GM12864 (cell line): ENCODE measurements around the gene GRIN2A.

Source experiments
- DNase-seq: peaks from one replicate; pipeline ENCODE4 v3.0.0-alpha.2; 2011; ENCODE audit warnings: low read depth
- H3K4me3 ChIP-seq: 2 replicates; pipeline ENCODE4 v1.5.1; 2011; ENCODE audit warnings: mild to moderate bottlenecking, low read depth, low read length, control low read depth
- CTCF ChIP-seq: IDR thresholded peaks from 2 replicates; pipeline ENCODE4 v1.5.1; 2011; ENCODE audit warnings: low read depth, mild to moderate bottlenecking, moderate library complexity, low read length, control low read depth, inconsistent platforms; ENCODE audit errors: missing control alignments

Gene GRIN2A

GRCh38 chr16:9713907-9714306, 468.3 kb downstream of the GRIN2A start:
- DNase-seq = no peak
- no peak for TF ChIP-seq CTCF
- H3K4me3 ChIP-seq = no peak overlapping the region

GRCh38 chr16:9713156-9713555, 469.1 kb downstream of the GRIN2A start:
- no peak overlapping the region for H3K4me3 ChIP-seq
- DNase-seq = no peak
- TF ChIP-seq CTCF = no peak

GRCh38 chr16:9708972-9709620, 473.1 kb downstream of the GRIN2A start:
- TF ChIP-seq CTCF = no peak
- DNase-seq = no peak
- no peak overlapping the region for H3K4me3 ChIP-seq

GRCh38 chr16:9706217-9706836, 475.9 kb downstream of the GRIN2A start:
- no peak for TF ChIP-seq CTCF
- DNase-seq = no peak
- no peak overlapping the region for H3K4me3 ChIP-seq

GRCh38 chr16:9703731-9704130, 478.5 kb downstream of the GRIN2A start:
- no peak for DNase-seq
- no peak overlapping the region for H3K4me3 ChIP-seq
- TF ChIP-seq CTCF = no peak
